ENCODE results near the gene TSTD1. TPM values are rescaled to one million over a fixed set of nuclear protein-coding genes. Genes with fewer than 3 reads are reported as not detected.
A peak's percentile ranks its signal among the peaks of the same experiment; 100 is the strongest.
"Not testable (repeated sequence)": the region's sequence is repeated elsewhere in the genome, so short reads cannot be mapped to it uniquely, and the experiment has no call there.

TSTD1 gene
- total and polyA plus RNA-seq, 8 donors = 35.1 to 73.5 (median 45.7) TPM

DNA sequence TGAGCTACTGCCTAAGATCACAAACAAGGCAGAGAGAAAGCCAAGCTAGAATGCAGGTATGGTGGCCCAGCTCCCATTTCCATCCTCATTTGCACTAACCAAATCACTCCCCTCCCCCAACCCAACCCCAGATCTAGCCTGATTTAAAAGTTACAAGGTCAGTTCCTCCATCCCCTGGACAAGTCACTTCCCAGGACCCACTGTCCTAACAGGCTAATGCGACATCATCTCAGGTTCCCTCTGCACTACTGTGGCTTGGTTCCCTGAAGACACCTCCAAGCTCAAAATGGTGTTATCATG, 20.2 kb downstream of the TSTD1 start:
- Histone ChIP-seq H3K36me3 (no peaks in the 10 kb centered on the region), H3K27ac (peak overlapping the region; percentile 83 to 93), H3K4me1 (peaks cover 14 to 68% of the 10 kb centered on the region in 2 donors), H3K27me3 (no peaks in the 10 kb centered on the region), H3K4me3 (peak overlapping the region in 1 of 2 donors; percentile 93), H3K9me3 (no peaks in the 10 kb centered on the region)
- ATAC-seq = no peak
- no peak for DNase-seq
- intact Hi-C loops (cut with DNase I) = no loop called here
- TF ChIP-seq, protein P1, sequence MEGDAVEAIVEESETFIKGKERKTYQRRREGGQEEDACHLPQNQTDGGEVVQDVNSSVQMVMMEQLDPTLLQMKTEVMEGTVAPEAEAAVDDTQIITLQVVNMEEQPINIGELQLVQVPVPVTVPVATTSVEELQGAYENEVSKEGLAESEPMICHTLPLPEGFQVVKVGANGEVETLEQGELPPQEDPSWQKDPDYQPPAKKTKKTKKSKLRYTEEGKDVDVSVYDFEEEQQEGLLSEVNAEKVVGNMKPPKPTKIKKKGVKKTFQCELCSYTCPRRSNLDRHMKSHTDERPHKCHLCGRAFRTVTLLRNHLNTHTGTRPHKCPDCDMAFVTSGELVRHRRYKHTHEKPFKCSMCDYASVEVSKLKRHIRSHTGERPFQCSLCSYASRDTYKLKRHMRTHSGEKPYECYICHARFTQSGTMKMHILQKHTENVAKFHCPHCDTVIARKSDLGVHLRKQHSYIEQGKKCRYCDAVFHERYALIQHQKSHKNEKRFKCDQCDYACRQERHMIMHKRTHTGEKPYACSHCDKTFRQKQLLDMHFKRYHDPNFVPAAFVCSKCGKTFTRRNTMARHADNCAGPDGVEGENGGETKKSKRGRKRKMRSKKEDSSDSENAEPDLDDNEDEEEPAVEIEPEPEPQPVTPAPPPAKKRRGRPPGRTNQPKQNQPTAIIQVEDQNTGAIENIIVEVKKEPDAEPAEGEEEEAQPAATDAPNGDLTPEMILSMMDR (IDR thresholded peaks at IDR 0.05) = no peak

- TF ChIP-seq, protein P1 (IDR thresholded peaks at IDR 0.05) = no peak
Measured at GRCh38 chr1:161017756-161018630, 20.8 kb downstream of the TSTD1 start.

GRCh38 chr1:161017181-161017580, 21.6 kb downstream of the TSTD1 start:
- Histone ChIP-seq H3K4me1 (peaks cover 24 to 82% of the 10 kb centered on the region in 2 donors), H3K27ac (peak overlapping the region; percentile 58 to 93)
- H3K4me3 ChIP-seq; intact Hi-C loops (cut with DNase I); H3K27me3 ChIP-seq; ATAC-seq; H3K9me3 ChIP-seq; DNase-seq; H3K36me3 ChIP-seq: not testable (repeated sequence)

More at GRCh38 chr1:161017756-161018630, 20.8 kb downstream of the TSTD1 start:
- H3K4me1 ChIP-seq = peaks cover 19 to 74% of the 10 kb centered on the region in 2 donors
- intact Hi-C loops (cut with DNase I) = no loop called here
- DNase-seq = no peak
- H3K27me3 ChIP-seq = no peaks in the 10 kb centered on the region
- H3K4me3 ChIP-seq = peak overlapping the region in 1 of 2 donors; percentile 93
- no peaks in the 10 kb centered on the region for H3K36me3 ChIP-seq
- ATAC-seq = peak; percentile 0
- H3K27ac ChIP-seq = peak overlapping the region; percentile 58 to 93
- H3K9me3 ChIP-seq = no peaks in the 10 kb centered on the region

DNA sequence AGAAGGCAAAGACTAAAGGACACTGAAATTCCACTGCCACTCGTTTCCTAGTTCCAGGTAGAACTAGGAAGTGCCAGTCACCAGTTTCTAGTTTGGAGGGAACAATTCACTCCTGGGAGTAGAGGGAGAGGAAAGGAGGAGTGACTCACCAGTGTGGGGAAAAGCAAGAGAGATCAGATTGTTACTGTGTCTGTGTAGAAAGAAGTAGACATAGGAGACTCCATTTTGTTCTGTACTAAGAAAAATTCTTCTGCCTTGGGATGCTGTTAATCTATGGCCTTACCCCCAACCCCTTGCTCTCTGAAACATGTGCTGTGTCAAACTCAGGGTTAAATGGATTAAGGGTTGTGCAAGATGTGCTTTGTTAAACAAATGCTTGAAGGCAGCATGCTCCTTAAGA, 22.1 kb downstream of the TSTD1 start:
- H3K36me3 ChIP-seq; DNase-seq; H3K4me3 ChIP-seq; intact Hi-C loops (cut with DNase I); H3K9me3 ChIP-seq; H3K27me3 ChIP-seq: not testable (repeated sequence)
- peak; percentile 5 for ATAC-seq
- H3K27ac ChIP-seq = peak overlapping the region; percentile 62 to 93
- peaks cover 24 to 87% of the 10 kb centered on the region in 2 donors for H3K4me1 ChIP-seq

DNA sequence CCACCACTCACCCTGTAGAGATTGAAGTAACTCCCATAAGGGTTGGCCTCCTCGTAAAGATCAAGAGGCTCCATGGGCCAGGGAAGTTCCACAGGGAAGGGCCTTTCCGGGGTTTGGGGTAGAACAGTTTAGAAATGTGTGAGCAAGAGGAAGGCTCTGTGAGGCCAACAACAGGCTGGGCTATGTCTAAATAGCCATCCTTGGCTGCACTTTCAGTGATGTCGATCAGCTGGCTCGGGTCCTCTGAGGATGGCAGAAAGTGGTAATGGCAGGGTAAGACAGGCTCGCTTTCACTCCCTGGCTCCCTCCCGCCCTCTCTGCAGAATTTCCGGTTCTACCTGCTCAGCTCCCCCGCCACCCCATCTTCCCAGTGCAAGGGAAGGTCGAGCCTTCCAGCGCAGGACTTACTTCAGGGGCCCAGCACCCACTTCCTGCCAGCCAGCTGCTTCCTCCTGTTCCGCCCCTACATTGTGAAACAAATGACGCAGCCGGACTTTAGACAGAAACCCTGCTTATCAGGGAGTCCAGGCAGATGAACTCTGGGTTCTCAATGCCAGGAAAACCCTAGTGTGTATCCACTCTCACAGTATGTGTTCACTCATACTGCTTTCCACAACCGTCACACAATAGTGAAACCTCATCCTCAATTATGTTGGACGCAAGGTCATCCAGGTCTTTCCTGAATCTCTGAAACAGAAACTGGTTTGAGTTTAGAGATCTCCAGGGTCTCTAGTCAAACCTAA, 25.1 kb downstream of the TSTD1 start:
- Histone ChIP-seq H3K36me3 (no peaks in the 10 kb centered on the region), H3K4me1 (peaks cover 19 to 91% of the 10 kb centered on the region in 2 donors), H3K27me3 (no peaks in the 10 kb centered on the region), H3K27ac (peak overlapping the region; percentile 91 to 93), H3K4me3 (peak overlapping the region in 1 of 2 donors; percentile 25), H3K9me3 (no peaks in the 10 kb centered on the region)
- ATAC-seq (peak; percentile 81), DNase-seq (peak; percentile 78 to 92 (median 92))
- intact Hi-C loops (cut with DNase I) = no loop called here
- TF ChIP-seq, protein P1 (IDR thresholded peaks at IDR 0.05) = no peak

DNA sequence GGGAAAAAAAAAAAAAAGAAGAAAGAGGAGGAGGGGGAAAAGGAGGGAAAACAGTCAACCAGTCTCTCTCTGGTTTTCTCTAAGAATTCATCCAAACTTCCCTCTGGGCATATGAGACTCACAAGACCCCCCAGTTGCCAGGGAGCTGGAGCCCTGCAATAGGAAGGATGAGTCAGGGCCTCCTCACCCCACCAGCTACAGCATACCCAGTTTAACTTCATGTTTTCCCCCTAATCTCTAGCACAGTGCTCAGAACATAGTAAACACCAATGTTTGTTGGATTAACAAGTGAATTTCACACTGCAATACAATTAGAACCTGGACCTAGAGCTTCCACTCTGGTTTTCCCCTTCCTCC, 25.7 kb downstream of the TSTD1 start:
- H3K27ac ChIP-seq = peak overlapping the region; percentile 91 to 93
- no peaks in the 10 kb centered on the region for H3K9me3 ChIP-seq
- H3K27me3 ChIP-seq = no peaks in the 10 kb centered on the region
- peaks cover 16 to 89% of the 10 kb centered on the region in 2 donors for H3K4me1 ChIP-seq
- ATAC-seq = peak; percentile 11
- intact Hi-C loops (cut with DNase I) = no loop called here
- H3K36me3 ChIP-seq = no peaks in the 10 kb centered on the region
- TF ChIP-seq, protein P1 (IDR thresholded peaks at IDR 0.05) = no peak
- DNase-seq = peak in 1 of 4 donors; percentile 44
- peak overlapping the region in 1 of 2 donors; percentile 25 for H3K4me3 ChIP-seq
